PC-9 (cell line): ENCODE results near the gene FBP1. TPM values are rescaled to one million over a fixed set of nuclear protein-coding genes. Genes with fewer than 3 reads are reported as not detected.

ENCODE experiments used
- BruUV-seq: library from RNA; stranded (reverse); fragments of 400-500 nt; replicated peaks from 2 replicates; lab custom pipeline; 2021; lab: Mats Ljungman, UMichigan
- CTCF ChIA-PET: fragments of 300-600 bp; sonication (Branson Sonifier 250); formaldehyde crosslinking; loops from one replicate; lab custom pipeline; 2022; ENCODE audit warnings: antibody characterized with exemption; lab: Charles Lee
- POLR2A ChIA-PET: fragments of 300-600 bp; sonication (Branson Sonifier 250); formaldehyde crosslinking; loops from one replicate; lab custom pipeline; 2022; ENCODE audit warnings: antibody characterized with exemption; ENCODE audit not compliant: unreplicated experiment; lab: Charles Lee
- DNase-seq, 2 experiments: peaks; one replicate each; pipeline versions ENCODE4 v3.0.0 to v3.0.0-alpha.2; 2015 to 2022; ENCODE audit warnings: mixed read lengths in 1 of 2
- H2AFZ ChIP-seq: fragments of 200-600 bp; sonication (generic); 2 replicates; pipeline ENCODE4 v1.8.1; 2017; ENCODE audit warnings: antibody characterized with exemption
- H3F3A ChIP-seq: fragments of 200-600 bp; sonication (generic); 2 replicates; pipeline ENCODE4 v1.8.1; 2017; ENCODE audit warnings: antibody characterized with exemption, mild to moderate bottlenecking, low read depth; ENCODE audit not compliant: insufficient read depth
- H3K27ac ChIP-seq: fragments of 200-600 bp; sonication (generic); 2 replicates; pipeline ENCODE4 v1.6.1; 2016; ENCODE audit warnings: mixed run types
- H3K27me3 ChIP-seq: fragments of 200-600 bp; sonication (generic); 2 replicates; pipeline ENCODE4 v1.6.1; 2016; ENCODE audit warnings: low read depth, mixed run types; ENCODE audit not compliant: insufficient read depth
- H3K36me3 ChIP-seq: fragments of 200-600 bp; sonication (generic); 2 replicates; pipeline ENCODE4 v1.6.1; 2016; ENCODE audit warnings: low read depth, mixed run types
- H3K4me1 ChIP-seq: fragments of 200-600 bp; sonication (generic); replicated peaks from 2 replicates; pipeline ENCODE4 v1.6.1; 2016; ENCODE audit warnings: mixed run types; ENCODE audit not compliant: insufficient read depth
- H3K4me2 ChIP-seq: fragments of 200-600 bp; sonication (generic); 2 replicates; pipeline ENCODE4 v1.6.1; 2017; ENCODE audit warnings: mixed run types
- H3K4me3 ChIP-seq: fragments of 200-600 bp; sonication (generic); 2 replicates; pipeline ENCODE4 v1.6.1; 2016; ENCODE audit warnings: mixed run types
- H3K79me2 ChIP-seq: fragments of 200-600 bp; sonication (generic); 2 replicates; pipeline ENCODE4 v1.6.1; 2017; ENCODE audit warnings: low read depth, mixed run types
- H3K9me2 ChIP-seq: fragments of 200-600 bp; sonication (generic); 2 replicates; pipeline ENCODE4 v1.8.1; 2017; ENCODE audit warnings: mild to moderate bottlenecking; ENCODE audit not compliant: insufficient read depth
- H3K9me3 ChIP-seq: fragments of 200-600 bp; sonication (generic); 2 replicates; pipeline ENCODE4 v1.8.1; 2016; ENCODE audit warnings: low read depth; ENCODE audit not compliant: insufficient read depth
- H4K20me1 ChIP-seq: fragments of 200-600 bp; sonication (generic); 2 replicates; pipeline ENCODE4 v1.8.1; 2017; ENCODE audit not compliant: insufficient read depth
- CTCF ChIP-seq: fragments of 200-600 bp; sonication (generic); conservative IDR thresholded peaks from 2 replicates; pipeline ENCODE4 v1.6.1; 2017; ENCODE audit warnings: mixed run types, antibody characterized with exemption, mild to moderate bottlenecking, moderate library complexity
- EZH2 ChIP-seq: fragments of 200-600 bp; sonication (generic); IDR thresholded peaks from 2 replicates; pipeline ENCODE4 v1.8.0; 2017; ENCODE audit warnings: antibody characterized with exemption, low read depth
- intact Hi-C: fragments of 100-400 bp; cut with micrococcal nuclease; formaldehyde crosslinking; loops from one replicate; pipeline ENCODE4 v1.10.0; 2022; ENCODE audit not compliant: unreplicated experiment
- total RNA-seq: library from RNA; stranded (reverse); gene quantifications from 2 replicates; pipeline ENCODE4 v1.2.3, GENCODE V29; 2021

FBP1 gene
- total RNA-seq, 1 experiment from 2014 or later, result 34.9 TPM

DNA sequence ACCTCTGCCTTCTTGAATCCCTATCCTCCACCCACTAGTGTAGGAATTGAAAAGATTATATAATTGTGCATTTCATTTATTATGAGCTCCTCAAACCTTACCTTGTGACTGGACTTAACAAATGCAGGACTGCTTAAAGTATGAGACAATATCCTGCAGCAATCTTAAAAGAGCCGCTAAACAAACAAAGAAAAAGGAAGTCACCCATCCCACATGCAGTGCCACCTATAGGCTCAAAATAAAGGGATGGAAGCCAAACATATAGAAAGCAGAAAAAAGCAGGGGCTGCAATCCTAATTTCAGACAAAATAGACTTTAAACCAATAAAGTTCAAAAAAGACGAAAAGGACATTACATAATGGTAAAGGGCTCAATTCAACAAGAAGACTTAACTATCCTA lies 75.8 kb downstream of the FBP1 start:
- Histone ChIP-seq H3K36me3 (no peaks in the 10 kb centered on the region), H3K9me3 (peaks cover 3% of the 10 kb centered on the region; the same call in 1 of the 2 replicates), H3K27me3 (no peaks in the 10 kb centered on the region), H3K27ac (no peak overlapping the region), H4K20me1 (no peaks in the 10 kb centered on the region), H3K9me2 (no peaks in the 10 kb centered on the region), H3K79me2 (no peaks in the 10 kb centered on the region), H3F3A (peaks cover 3% of the 10 kb centered on the region; the same call in 1 of the 2 replicates), H3K4me2 (no peak overlapping the region), H2AFZ (no peak overlapping the region), H3K4me3 (no peak overlapping the region), H3K4me1 (no peaks in the 10 kb centered on the region)
- BruUV-seq, result no TSS peak
- CTCF ChIA-PET, result no interaction called here
- intact Hi-C loops, result no loop called here
- POLR2A ChIA-PET, result no interaction called here
- DNase-seq, result no peak
- TF ChIP-seq CTCF (no peak), EZH2 (no peak)

GRCh38 chr9:94560237-94560636 lies 79.1 kb downstream of the FBP1 start:
- H3K9me2 ChIP-seq, result no peaks in the 10 kb centered on the region
- no TSS peak for BruUV-seq
- ChIA-PET POLR2A (no interaction called here), CTCF (no interaction called here)
- H3K79me2 ChIP-seq, result peaks cover 3% of the 10 kb centered on the region; the same call in 1 of the 2 replicates
- H3F3A ChIP-seq, result no peaks in the 10 kb centered on the region
- H3K27me3 ChIP-seq, result no peaks in the 10 kb centered on the region
- H4K20me1 ChIP-seq, result no peaks in the 10 kb centered on the region
- intact Hi-C loops, result no loop called here
- H3K4me3 ChIP-seq, result no peak overlapping the region
- TF ChIP-seq EZH2, result no peak
- no peak for TF ChIP-seq CTCF
- H3K4me2 ChIP-seq, result no peak overlapping the region
- no peak for DNase-seq
- peaks cover 3% of the 10 kb centered on the region; the same call in 1 of the 2 replicates for H3K9me3 ChIP-seq
- H2AFZ ChIP-seq, result no peak overlapping the region
- no peaks in the 10 kb centered on the region for H3K36me3 ChIP-seq
- no peak overlapping the region for H3K27ac ChIP-seq
- H3K4me1 ChIP-seq, result no peaks in the 10 kb centered on the region; the same call in none of the 2 replicates

- no TSS peak for BruUV-seq
- POLR2A ChIA-PET, result no interaction called here
Measured at GRCh38 chr9:94557376-94557775, 81.9 kb downstream of the FBP1 start.

More at GRCh38 chr9:94557376-94557775, 81.9 kb downstream of the FBP1 start:
- Histone ChIP-seq H3K9me2 (no peaks in the 10 kb centered on the region), H3F3A (0 out of 2 replicates have a peak, but pooled peaks cover 7% of the 10 kb centered on the region), H3K79me2 (peaks cover 21% of the 10 kb centered on the region), H3K27me3 (no peaks in the 10 kb centered on the region), H3K4me1 (peaks cover 5% of the 10 kb centered on the region), H3K36me3 (no peaks in the 10 kb centered on the region), H3K4me3 (no peak overlapping the region), H3K9me3 (no peaks in the 10 kb centered on the region), H3K4me2 (no peak overlapping the region), H3K27ac (no peak overlapping the region), H4K20me1 (peaks cover 4% of the 10 kb centered on the region; the same call in 1 of the 2 replicates), H2AFZ (no peak overlapping the region)
- DNase-seq, result no peak
- intact Hi-C loops, result no loop called here
- TF ChIP-seq EZH2 (no peak), CTCF (no peak)
- CTCF ChIA-PET, result no interaction called here
